ENCODE measurements around the gene GLS. TPM values are rescaled to one million over a fixed set of nuclear protein-coding genes. Genes with fewer than 3 reads are reported as not detected.

The GLS gene
- total RNA-seq, 1 donor = 588 TPM

GRCh38 chr2:190904640-190905261, 24.1 kb downstream of the GLS start:
- no peaks in the 10 kb centered on the region for H3K27me3 ChIP-seq (ENCODE audit: insufficient read depth, low read length)
- H4K20me1 ChIP-seq (ENCODE audit: insufficient read depth, low read length) = peaks cover 9% of the 10 kb centered on the region
- H3K4me3 ChIP-seq (ENCODE audit: insufficient read depth, low read length) = no peak overlapping the region
- DNase-seq (ENCODE audit: insufficient read length, low spot score, missing footprints) = no peak
- H3K9me3 ChIP-seq (ENCODE audit: low read depth, low read length) = no peaks in the 10 kb centered on the region
- peaks cover 46% of the 10 kb centered on the region for H3K79me2 ChIP-seq (ENCODE audit: insufficient read depth, low read length)
- H3K4me1 ChIP-seq (ENCODE audit: insufficient read depth, low read length) = peaks cover 43% of the 10 kb centered on the region
- H3K27ac ChIP-seq (ENCODE audit: low read depth, low read length) = peak overlapping the region; percentile 69
- peaks cover 77% of the 10 kb centered on the region for H3K36me3 ChIP-seq (ENCODE audit: insufficient read depth, low read length)
- peak overlapping the region; percentile 24 for H3K4me2 ChIP-seq (ENCODE audit: insufficient read depth, low read length)
- no peak overlapping the region for H2AFZ ChIP-seq (ENCODE audit: low read length)
- no peak for TF ChIP-seq CTCF (IDR thresholded peaks at IDR 0.05; ENCODE audit: extremely low read depth, low read depth, low read length)

- peaks cover 43% of the 10 kb centered on the region for H3K79me2 ChIP-seq (ENCODE audit: insufficient read depth, low read length)
- H2AFZ ChIP-seq (ENCODE audit: low read length) = no peak overlapping the region
- peak overlapping the region; percentile 39 for H3K27ac ChIP-seq (ENCODE audit: low read depth, low read length)
- no peak overlapping the region for H3K4me2 ChIP-seq (ENCODE audit: insufficient read depth, low read length)
- H3K36me3 ChIP-seq (ENCODE audit: insufficient read depth, low read length) = peaks cover 69% of the 10 kb centered on the region
- peaks cover 26% of the 10 kb centered on the region for H4K20me1 ChIP-seq (ENCODE audit: insufficient read depth, low read length)
- no peak overlapping the region for H3K4me3 ChIP-seq (ENCODE audit: insufficient read depth, low read length)
- TF ChIP-seq CTCF (IDR thresholded peaks at IDR 0.05; ENCODE audit: extremely low read depth, low read depth, low read length) = no peak
- no peak for DNase-seq (ENCODE audit: insufficient read length, low spot score, missing footprints)
- H3K9me3 ChIP-seq (ENCODE audit: low read depth, low read length) = no peaks in the 10 kb centered on the region
- no peaks in the 10 kb centered on the region for H3K27me3 ChIP-seq (ENCODE audit: insufficient read depth, low read length)
- peaks cover 53% of the 10 kb centered on the region for H3K4me1 ChIP-seq (ENCODE audit: insufficient read depth, low read length)
Measured at GRCh38 chr2:190908532-190908931, 27.9 kb downstream of the GLS start.

GRCh38 chr2:190909680-190910079, 29.1 kb downstream of the GLS start:
- no peak for TF ChIP-seq CTCF (IDR thresholded peaks at IDR 0.05; ENCODE audit: extremely low read depth, low read depth, low read length)
- H3K36me3 ChIP-seq (ENCODE audit: insufficient read depth, low read length) = peaks cover 69% of the 10 kb centered on the region
- no peak overlapping the region for H2AFZ ChIP-seq (ENCODE audit: low read length)
- peaks cover 39% of the 10 kb centered on the region for H3K79me2 ChIP-seq (ENCODE audit: insufficient read depth, low read length)
- no peaks in the 10 kb centered on the region for H3K27me3 ChIP-seq (ENCODE audit: insufficient read depth, low read length)
- peak overlapping the region; percentile 58 for H3K27ac ChIP-seq (ENCODE audit: low read depth, low read length)
- peaks cover 42% of the 10 kb centered on the region for H3K4me1 ChIP-seq (ENCODE audit: insufficient read depth, low read length)
- no peak overlapping the region for H3K4me3 ChIP-seq (ENCODE audit: insufficient read depth, low read length)
- DNase-seq (ENCODE audit: insufficient read length, low spot score, missing footprints) = no peak
- no peak overlapping the region for H3K4me2 ChIP-seq (ENCODE audit: insufficient read depth, low read length)
- peaks cover 26% of the 10 kb centered on the region for H4K20me1 ChIP-seq (ENCODE audit: insufficient read depth, low read length)
- no peaks in the 10 kb centered on the region for H3K9me3 ChIP-seq (ENCODE audit: low read depth, low read length)

GRCh38 chr2:190910341-190911136, 29.9 kb downstream of the GLS start:
- peak overlapping the region; percentile 58 for H3K27ac ChIP-seq (ENCODE audit: low read depth, low read length)
- H3K36me3 ChIP-seq (ENCODE audit: insufficient read depth, low read length) = peaks cover 65% of the 10 kb centered on the region
- peaks cover 23% of the 10 kb centered on the region for H4K20me1 ChIP-seq (ENCODE audit: insufficient read depth, low read length)
- no peak for TF ChIP-seq CTCF (IDR thresholded peaks at IDR 0.05; ENCODE audit: extremely low read depth, low read depth, low read length)
- H3K27me3 ChIP-seq (ENCODE audit: insufficient read depth, low read length) = no peaks in the 10 kb centered on the region
- H3K79me2 ChIP-seq (ENCODE audit: insufficient read depth, low read length) = peaks cover 38% of the 10 kb centered on the region
- peak overlapping the region; percentile 20 for H3K4me2 ChIP-seq (ENCODE audit: insufficient read depth, low read length)
- H3K9me3 ChIP-seq (ENCODE audit: low read depth, low read length) = no peaks in the 10 kb centered on the region
- H3K4me1 ChIP-seq (ENCODE audit: insufficient read depth, low read length) = peaks cover 34% of the 10 kb centered on the region
- no peak for DNase-seq (ENCODE audit: insufficient read length, low spot score, missing footprints)
- no peak overlapping the region for H3K4me3 ChIP-seq (ENCODE audit: insufficient read depth, low read length)
- no peak overlapping the region for H2AFZ ChIP-seq (ENCODE audit: low read length)

All from osteoblast (primary cell).